Muscle of arm (tissue), 12 donors: ENCODE results near the gene EFHD1. TPM values are rescaled to one million over a fixed set of nuclear protein-coding genes. Genes with fewer than 3 reads are reported as not detected.
A peak's percentile ranks its signal among the peaks of the same experiment; 100 is the strongest.
"Not testable (repeated sequence)": the region's sequence is repeated elsewhere in the genome, so short reads cannot be mapped to it uniquely, and the experiment has no call there.

Experiments used
- DNase-seq: peaks from one replicate; pipeline ENCODE4 v3.0.0-alpha.2; 2013
- polyA plus RNA-seq, 12 donors: library from polyadenylated mRNA; unstranded; fragments of 120-200 nt; gene quantifications; one replicate each; pipeline ENCODE4 v1.2.1, GENCODE V29; 2013; ENCODE audit not compliant: insufficient read length in 12 of 12

The EFHD1 gene
- polyA plus RNA-seq, 12 donors: 14.9 to 41.7 (median 29.6) TPM; not detected in 1

DNA sequence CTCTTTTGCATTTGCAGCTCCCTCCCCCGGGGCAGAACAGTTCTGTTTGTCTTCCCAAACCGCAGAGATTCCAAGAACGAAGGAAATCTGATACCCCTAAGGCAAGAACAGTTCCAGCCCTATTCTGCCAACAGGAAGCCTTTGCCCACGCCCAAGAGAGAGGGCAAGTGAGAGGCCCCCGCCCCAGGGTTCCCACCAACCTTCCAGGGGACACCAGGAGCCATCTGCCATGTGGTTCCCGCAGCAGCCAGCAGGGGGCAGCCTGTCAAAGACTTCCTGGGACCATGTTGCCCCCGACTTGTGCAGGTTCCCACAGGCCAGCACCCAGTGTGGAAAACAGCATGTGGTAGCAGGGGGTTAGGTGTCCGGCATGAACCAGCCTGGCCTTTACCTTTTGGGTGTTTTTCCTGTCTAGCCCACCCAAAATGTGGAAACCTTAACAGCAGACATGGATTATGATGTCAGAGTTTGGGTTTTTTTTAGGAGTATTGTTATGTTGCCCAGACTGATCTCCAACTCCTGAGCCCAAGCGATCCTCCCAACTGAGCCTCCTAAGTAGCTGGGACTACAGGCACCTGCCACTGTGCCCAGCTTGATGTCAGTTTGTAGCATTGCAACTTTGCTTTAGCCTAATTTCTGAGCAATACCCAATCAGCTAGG is 21.7 kb upstream of the EFHD1 start:
- DNase-seq: peak; percentile 20

DNA sequence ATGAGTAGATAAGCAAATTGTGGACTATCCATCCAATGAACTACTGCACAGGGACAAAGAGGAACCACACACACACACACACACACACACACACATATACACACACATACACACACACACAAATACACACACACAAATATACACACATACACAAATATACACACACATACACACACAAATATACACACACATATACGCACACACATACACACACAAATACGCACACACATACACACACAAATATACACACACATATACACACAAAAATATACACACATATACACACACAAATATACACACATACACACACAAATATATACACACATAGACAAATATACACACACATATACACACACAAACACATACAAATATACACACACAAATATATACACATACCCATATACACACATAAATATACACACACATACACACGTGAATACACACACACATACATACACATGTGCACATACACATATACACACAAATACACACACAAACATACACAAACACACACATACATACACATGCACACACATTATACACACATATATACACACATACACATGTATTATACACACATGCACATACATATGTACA is 19.8 kb upstream of the EFHD1 start:
- DNase-seq: no peak

DNA sequence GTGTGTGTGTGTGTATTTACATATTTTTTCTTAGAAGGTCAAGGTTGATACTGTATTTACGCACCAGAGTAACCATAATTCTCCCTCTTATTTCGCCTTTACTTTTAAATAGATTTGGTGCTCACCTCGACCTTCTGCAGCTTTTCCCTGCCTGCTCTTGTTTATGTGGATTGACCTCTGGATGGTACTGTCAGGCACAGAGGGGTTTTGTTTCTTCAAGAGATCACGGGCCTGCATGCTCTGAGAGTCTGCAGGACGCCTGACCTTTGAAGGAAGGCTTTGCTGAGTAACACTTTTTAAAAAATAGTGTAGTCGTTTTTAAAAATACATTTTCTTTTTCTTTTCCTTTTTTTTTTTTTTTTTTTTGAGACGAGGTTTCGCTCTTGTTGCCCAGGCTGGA is 18.1 kb upstream of the EFHD1 start:
- DNase-seq: no peak

DNA sequence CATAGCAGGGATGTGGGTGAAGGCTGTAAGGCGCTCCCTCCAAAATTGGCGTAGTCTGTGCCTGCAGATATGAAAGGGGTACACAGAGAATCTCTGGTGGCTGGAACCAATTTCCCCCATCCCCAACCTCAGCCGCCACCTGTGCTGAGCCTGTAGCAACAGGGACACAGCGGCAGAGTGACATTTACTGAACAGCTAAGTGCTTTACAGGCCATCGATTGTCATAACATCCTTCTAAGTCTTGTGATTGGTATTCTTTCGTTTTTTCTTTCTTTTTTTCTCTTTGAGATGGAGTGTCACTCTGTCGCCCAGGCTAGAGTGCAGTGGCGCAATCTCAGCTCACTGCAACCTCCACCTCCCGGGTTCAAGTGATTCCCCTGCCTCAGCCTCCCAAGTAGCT is 12.2 kb upstream of the EFHD1 start:
- DNase-seq: no peak

DNA sequence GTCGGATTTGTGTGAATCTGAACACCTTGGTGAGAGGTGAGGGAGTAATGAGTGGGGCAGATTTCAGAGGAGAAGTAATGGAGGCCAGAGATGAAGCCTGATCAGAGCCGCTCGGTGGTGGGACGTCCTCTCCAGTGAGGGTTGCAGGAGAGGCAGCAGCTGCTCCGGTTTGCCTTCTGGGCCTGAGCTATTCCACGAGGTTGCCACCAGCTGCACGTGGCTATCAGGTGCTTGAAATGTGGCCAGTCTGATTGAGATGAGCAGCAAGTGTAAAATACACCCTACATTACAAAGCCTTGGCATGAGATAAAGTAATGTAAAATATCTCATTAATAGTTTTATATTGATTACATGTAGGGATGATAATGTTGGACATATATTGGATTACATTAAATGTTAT is 10.8 kb upstream of the EFHD1 start:
- DNase-seq: no peak

DNA sequence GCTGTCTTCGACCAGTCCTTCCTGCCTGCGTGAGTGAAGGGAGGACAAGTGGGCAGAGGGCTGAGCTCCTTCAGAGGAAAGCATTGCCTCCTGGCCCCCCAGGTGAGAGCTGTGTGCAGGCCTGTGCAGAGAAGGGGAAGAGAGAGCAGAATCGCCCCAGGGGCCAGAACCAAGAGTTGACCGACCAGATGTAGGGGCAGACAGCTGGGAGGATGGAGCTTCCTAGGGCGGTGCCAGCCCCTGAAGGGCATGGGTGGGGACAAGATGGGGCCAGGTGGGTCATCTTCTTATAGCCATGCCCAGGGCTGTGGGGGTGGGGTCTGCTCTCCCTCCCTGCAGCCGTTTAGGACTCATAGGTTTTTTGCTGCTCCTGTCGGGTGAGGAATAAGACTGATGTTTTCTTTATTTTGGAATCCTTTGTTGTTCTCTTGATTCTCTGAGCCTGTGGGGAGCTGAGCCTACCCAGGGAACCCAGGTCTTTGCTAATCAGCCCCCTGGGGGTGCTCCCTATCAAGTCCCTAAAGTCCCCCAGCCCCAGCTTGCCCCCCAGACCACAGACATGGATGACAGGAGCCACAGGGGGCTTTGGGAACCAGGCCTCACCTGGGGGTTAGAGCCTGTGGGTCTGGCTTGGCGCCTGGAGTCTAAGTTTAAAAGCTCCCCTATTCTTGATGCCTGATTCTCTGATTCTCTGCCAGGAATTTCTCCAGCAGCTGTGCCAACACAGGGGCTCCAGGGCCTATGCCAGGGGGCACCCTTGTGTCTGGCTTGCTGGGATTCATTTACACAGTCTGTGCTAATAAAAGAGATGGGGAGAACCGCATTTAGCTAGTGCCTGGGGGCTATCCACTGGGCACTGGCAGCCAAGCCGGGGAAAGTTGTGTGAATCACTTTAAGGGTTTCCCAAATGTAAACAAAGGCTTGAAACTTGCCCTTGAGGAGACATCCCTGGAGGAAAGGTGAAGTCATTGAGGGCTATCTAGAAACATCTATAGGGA is 9.3 kb upstream of the EFHD1 start:
- DNase-seq: no peak

GRCh38 chr2:232626584-232626983 is 6.8 kb upstream of the EFHD1 start:
- no peak for DNase-seq

- peak; percentile 47 for DNase-seq
These were observed 4.8 kb upstream of the EFHD1 start for GRCh38 chr2:232628466-232629128.

- DNase-seq: no peak
These were observed 4.3 kb upstream of the EFHD1 start for GRCh38 chr2:232629129-232629475.

- no peak for DNase-seq
These were observed 1.0 kb upstream of the EFHD1 start for GRCh38 chr2:232632229-232632903.

GRCh38 chr2:232632904-232633412 is 446 bp upstream of the EFHD1 start:
- no peak for DNase-seq

GRCh38 chr2:232634206-232635150 is 1.1 kb downstream of the EFHD1 start:
- DNase-seq: peak; percentile 13

- DNase-seq: not testable (repeated sequence)
These were observed 2.0 kb downstream of the EFHD1 start for GRCh38 chr2:232635376-232635775.

GRCh38 chr2:232635820-232636219 is 2.4 kb downstream of the EFHD1 start:
- no peak for DNase-seq

DNA sequence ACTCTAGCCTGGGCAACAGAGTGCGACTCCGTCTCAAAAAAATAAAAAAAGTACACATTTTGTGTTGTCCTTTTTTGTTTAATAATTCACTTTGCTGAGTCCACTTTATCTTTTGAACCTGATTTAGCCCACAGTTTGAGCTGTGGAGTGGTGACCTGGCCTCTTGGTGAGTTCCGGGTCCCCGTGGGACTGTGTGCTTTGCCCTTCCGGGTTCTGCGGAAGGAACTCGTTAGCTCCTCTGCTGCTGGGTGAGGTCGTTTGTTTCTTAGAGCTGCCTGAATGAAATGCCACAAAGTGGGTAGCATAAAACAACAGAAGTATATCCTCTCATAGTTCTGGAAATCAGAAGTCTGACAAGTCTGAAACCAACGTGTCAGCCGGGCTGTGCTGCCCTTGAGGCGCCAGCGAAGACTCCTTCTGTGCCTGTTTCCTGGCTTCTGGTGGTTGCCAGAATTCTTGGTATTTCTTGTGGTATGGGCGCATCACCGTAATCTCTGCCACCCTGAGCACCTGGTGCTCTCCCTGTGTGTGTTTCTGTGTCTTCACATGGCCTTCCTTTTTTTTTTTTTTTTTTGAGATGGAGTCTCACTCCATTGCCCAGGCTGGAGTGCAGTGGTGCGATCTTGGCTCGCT is 3.5 kb downstream of the EFHD1 start:
- DNase-seq: no peak

GRCh38 chr2:232637866-232638583 is 4.6 kb downstream of the EFHD1 start:
- DNase-seq: peak; percentile 31

GRCh38 chr2:232641153-232641848 is 7.9 kb downstream of the EFHD1 start:
- no peak for DNase-seq

DNA sequence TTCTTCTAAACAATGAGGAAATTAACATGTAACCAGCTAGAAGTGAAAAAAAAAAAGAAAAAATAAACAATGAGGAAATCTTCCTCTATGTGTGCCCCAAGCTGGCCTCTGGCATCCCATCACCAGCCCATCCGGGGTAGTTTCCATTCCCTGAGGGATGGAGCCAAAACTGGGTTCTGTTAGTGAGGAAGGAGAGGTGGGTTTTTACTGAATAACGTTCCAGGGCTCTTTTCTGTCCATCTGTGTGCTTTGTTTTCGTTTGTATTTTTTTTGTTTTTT is 9.7 kb downstream of the EFHD1 start:
- DNase-seq: no peak
